NCI-H146 (cell line): ENCODE results near the gene HIRIP3.

Experiments used
- DNase-seq: peaks from one replicate; lab custom pipeline; 2025; lab: John Stamatoyannopoulos, UW

The HIRIP3 gene

GRCh38 chr16:29996766-29997250 is 1.4 kb upstream of the HIRIP3 start:
- DNase-seq: no peak

- DNase-seq: peak; percentile 98
Observed at GRCh38 chr16:29995911-29996765, 721 bp upstream of the HIRIP3 start, which contains the start of gene INO80E. INO80E (plus strand) TSS chr16:29996241; CDS start chr16:29996311, 70 bp downstream.

GRCh38 chr16:29994600-29995323 is 655 bp downstream of the HIRIP3 start:
- no peak for DNase-seq

GRCh38 chr16:29993903-29994599 is 1.4 kb downstream of the HIRIP3 start:
- DNase-seq: no peak

GRCh38 chr16:29993191-29993902 is 2.1 kb downstream of the HIRIP3 start:
- no peak for DNase-seq

- no peak for DNase-seq
Observed at GRCh38 chr16:29992344-29992967, 3.0 kb downstream of the HIRIP3 start.

- DNase-seq: no peak
Observed at GRCh38 chr16:29991571-29991904, 3.9 kb downstream of the HIRIP3 start.

- no peak for DNase-seq
Observed at GRCh38 chr16:29990883-29991570, 4.4 kb downstream of the HIRIP3 start.

- no peak for DNase-seq
Observed at GRCh38 chr16:29990034-29990433, 5.4 kb downstream of the HIRIP3 start.

- DNase-seq: no peak
Observed at GRCh38 chr16:29989111-29989858, 6.1 kb downstream of the HIRIP3 start.

GRCh38 chr16:29988346-29989075 is 6.9 kb downstream of the HIRIP3 start:
- DNase-seq: no peak

- DNase-seq: no peak
Observed at GRCh38 chr16:29987371-29988085, 7.9 kb downstream of the HIRIP3 start.

GRCh38 chr16:29986931-29987330 is 8.5 kb downstream of the HIRIP3 start:
- no peak for DNase-seq

GRCh38 chr16:29986231-29986630 is 9.2 kb downstream of the HIRIP3 start:
- no peak for DNase-seq

- DNase-seq: no peak
Observed at GRCh38 chr16:29985271-29985811, 10.1 kb downstream of the HIRIP3 start.

GRCh38 chr16:29984764-29985147 is 10.7 kb downstream of the HIRIP3 start:
- DNase-seq: no peak

- DNase-seq: no peak
Observed at GRCh38 chr16:29984137-29984763, 11.2 kb downstream of the HIRIP3 start.
